Astrocyte (in vitro differentiated cells and primary cell): ENCODE data around the gene ABCB7. TPM values are rescaled to one million over a fixed set of nuclear protein-coding genes. Genes with fewer than 3 reads are reported as not detected.
"Not testable (repeated sequence)": the region's sequence is repeated elsewhere in the genome, so short reads cannot be mapped to it uniquely, and the experiment has no call there.

Experiments
- DNase-seq: peaks from one replicate; pipeline ENCODE4 v3.0.0-alpha.2; 2010; ENCODE audit warnings: low read depth
- FAIRE-seq: peaks from 2 replicates; lab custom pipeline; 2011; peaks lifted over from hg19 to GRCh38; lab: Jason Lieb, UNC
- H2AFZ ChIP-seq: 2 replicates; pipeline ENCODE4 v1.6.0; 2012; ENCODE audit warnings: low read depth, low read length, inconsistent platforms
- H3K27ac ChIP-seq: 2 replicates; pipeline ENCODE4 v1.5.1; 2011; ENCODE audit warnings: low read depth, low read length, inconsistent platforms
- H3K27me3 ChIP-seq: 2 replicates; pipeline ENCODE4 v1.6.0; 2011; ENCODE audit warnings: low read length, inconsistent platforms; ENCODE audit not compliant: insufficient read depth
- H3K36me3 ChIP-seq: 2 replicates; pipeline ENCODE4 v1.5.1; 2011; ENCODE audit warnings: low read length, inconsistent platforms; ENCODE audit not compliant: insufficient read depth
- H3K4me1 ChIP-seq: 2 replicates; pipeline ENCODE4 v1.5.1; 2011; ENCODE audit warnings: low read length, inconsistent platforms; ENCODE audit not compliant: insufficient read depth
- H3K4me2 ChIP-seq: 2 replicates; pipeline ENCODE4 v1.6.0; 2012; ENCODE audit warnings: low read length, inconsistent platforms
- H3K4me3 ChIP-seq: 2 replicates; pipeline ENCODE4 v1.5.1; 2011; ENCODE audit warnings: low read depth, mild to moderate bottlenecking, low read length, inconsistent platforms; ENCODE audit not compliant: insufficient read depth
- H3K79me2 ChIP-seq: 2 replicates; pipeline ENCODE4 v1.6.0; 2012; ENCODE audit warnings: mild to moderate bottlenecking, low read length, inconsistent platforms; ENCODE audit not compliant: insufficient read depth
- H3K9ac ChIP-seq: 2 replicates; pipeline ENCODE4 v1.6.0; 2012; ENCODE audit warnings: mild to moderate bottlenecking, low read length, inconsistent platforms
- H3K9me3 ChIP-seq: 2 replicates; pipeline ENCODE4 v1.5.1; 2012; ENCODE audit warnings: low read depth, mild to moderate bottlenecking, low read length, inconsistent platforms; ENCODE audit not compliant: insufficient read depth
- H4K20me1 ChIP-seq: 2 replicates; pipeline ENCODE4 v1.6.0; 2012; ENCODE audit warnings: low read length, inconsistent platforms; ENCODE audit not compliant: insufficient read depth
- H3K27ac Mint-ChIP-seq: one replicate; pipeline ENCODE4 v1.8.0; 2021; ENCODE audit warnings: mild to moderate bottlenecking, mixed read lengths; ENCODE audit not compliant: unreplicated experiment
- H3K27me3 Mint-ChIP-seq: one replicate; pipeline ENCODE4 v1.8.0; 2021; ENCODE audit warnings: low read depth, mixed read lengths; ENCODE audit not compliant: unreplicated experiment
- H3K36me3 Mint-ChIP-seq: one replicate; pipeline ENCODE4 v1.8.0; 2021; ENCODE audit warnings: low read depth, mixed read lengths; ENCODE audit not compliant: unreplicated experiment
- H3K4me1 Mint-ChIP-seq: one replicate; pipeline ENCODE4 v1.8.0; 2021; ENCODE audit warnings: low read depth, mixed read lengths; ENCODE audit not compliant: unreplicated experiment
- H3K4me3 Mint-ChIP-seq: one replicate; pipeline ENCODE4 v1.8.0; 2021; ENCODE audit warnings: mild to moderate bottlenecking, moderate library complexity, mixed read lengths; ENCODE audit not compliant: unreplicated experiment
- H3K9me3 Mint-ChIP-seq: one replicate; pipeline ENCODE4 v1.8.0; 2021; ENCODE audit warnings: mild to moderate bottlenecking, mixed read lengths; ENCODE audit not compliant: unreplicated experiment
- CTCF ChIP-seq: IDR thresholded peaks from 2 replicates; pipeline ENCODE4 v1.5.1; 2011; ENCODE audit warnings: low read depth, mild to moderate bottlenecking, inconsistent platforms, low read length, moderate library complexity; ENCODE audit not compliant: insufficient read depth
- EZH2 ChIP-seq: IDR thresholded peaks from 2 replicates; pipeline ENCODE4 v1.6.1; 2012; ENCODE audit warnings: mild to moderate bottlenecking, low read length, inconsistent platforms; ENCODE audit not compliant: insufficient read depth
- total RNA-seq: library from RNA; stranded (reverse); gene quantifications from 2 replicates; pipeline ENCODE4 v1.2.1, GENCODE V29; 2021

Gene ABCB7
- total RNA-seq, 1 donor from 2014 or later = 18.0 TPM

- not testable (repeated sequence) for H3K79me2 ChIP-seq, FAIRE-seq
These were observed 16.3 kb upstream of the ABCB7 start for GRCh38 chrX:75172257-75172890.

GRCh38 chrX:75158054-75158453 lies 2.0 kb upstream of the ABCB7 start:
- TF ChIP-seq CTCF = no peak
- no peak for TF ChIP-seq EZH2
- no peak for DNase-seq
- peaks cover 16% of the 10 kb centered on the region for H3K79me2 ChIP-seq
- Mint-ChIP-seq H3K4me3 (no peak overlapping the region), H3K27me3 (no peaks in the 10 kb centered on the region), H3K36me3 (no peaks in the 10 kb centered on the region), H3K27ac (no peak overlapping the region), H3K9me3 (no peaks in the 10 kb centered on the region), H3K4me1 (peaks cover 3% of the 10 kb centered on the region)
- H3K4me2 ChIP-seq = no peak overlapping the region
- peaks cover 4% of the 10 kb centered on the region for H3K4me1 ChIP-seq
- no peak overlapping the region for H3K9ac ChIP-seq
- H2AFZ ChIP-seq = no peak overlapping the region
- no peaks in the 10 kb centered on the region for H4K20me1 ChIP-seq
- H3K27ac ChIP-seq = no peak overlapping the region
- H3K4me3 ChIP-seq = no peak overlapping the region
- FAIRE-seq = peak; percentile 82
- no peaks in the 10 kb centered on the region for H3K36me3 ChIP-seq
- H3K27me3 ChIP-seq = no peaks in the 10 kb centered on the region
- H3K9me3 ChIP-seq = no peaks in the 10 kb centered on the region

More at GRCh38 chrX:75172257-75172890, 16.3 kb upstream of the ABCB7 start:
- H3K4me1 Mint-ChIP-seq, H3K9me3 ChIP-seq, H3K9me3 Mint-ChIP-seq, H4K20me1 ChIP-seq, H3K27ac ChIP-seq, H2AFZ ChIP-seq, H3K4me1 ChIP-seq, H3K4me3 Mint-ChIP-seq, H3K4me2 ChIP-seq, H3K36me3 Mint-ChIP-seq, H3K9ac ChIP-seq, H3K27ac Mint-ChIP-seq, H3K27me3 ChIP-seq, DNase-seq, H3K36me3 ChIP-seq, H3K27me3 Mint-ChIP-seq, H3K4me3 ChIP-seq: not testable (repeated sequence)

- H3K4me3 ChIP-seq = peak overlapping the region; percentile 81
- peak overlapping the region; percentile 75 for H3K27ac ChIP-seq
- H3K9me3 ChIP-seq = no peaks in the 10 kb centered on the region
- Mint-ChIP-seq H3K27ac (peak overlapping the region; percentile 94), H3K27me3 (no peaks in the 10 kb centered on the region), H3K4me3 (peak overlapping the region; percentile 97), H3K36me3 (no peaks in the 10 kb centered on the region), H3K4me1 (peaks cover 3% of the 10 kb centered on the region), H3K9me3 (no peaks in the 10 kb centered on the region)
- no peaks in the 10 kb centered on the region for H3K36me3 ChIP-seq
- peak overlapping the region; percentile 99 for H2AFZ ChIP-seq
- H3K9ac ChIP-seq = peak overlapping the region; percentile 95
- no peaks in the 10 kb centered on the region for H4K20me1 ChIP-seq
- TF ChIP-seq EZH2 (no peak), CTCF (no peak)
- H3K27me3 ChIP-seq = no peaks in the 10 kb centered on the region
- H3K79me2 ChIP-seq = peaks cover 19% of the 10 kb centered on the region
- peaks cover 4% of the 10 kb centered on the region for H3K4me1 ChIP-seq
- peak overlapping the region; percentile 86 for H3K4me2 ChIP-seq
- peak; percentile 11 for DNase-seq
- peak; percentile 92 for FAIRE-seq
These were observed 455 bp upstream of the ABCB7 start for GRCh38 chrX:75156531-75156945.
